NOMO-1 treated with DMSO at 0.1 percent for 48 hours (cell line): ENCODE results near the gene ATF7.
"Not testable (repeated sequence)": the region's sequence is repeated elsewhere in the genome, so short reads cannot be mapped to it uniquely, and the experiment has no call there.

Experiments used
- DNase-seq: peaks from one replicate; lab custom pipeline; 2025; ENCODE audit not compliant: unreplicated experiment; lab: John Stamatoyannopoulos, UW

ATF7 gene

GRCh38 chr12:53599579-53599978 is 26.6 kb downstream of the ATF7 start:
- no peak for DNase-seq

DNA sequence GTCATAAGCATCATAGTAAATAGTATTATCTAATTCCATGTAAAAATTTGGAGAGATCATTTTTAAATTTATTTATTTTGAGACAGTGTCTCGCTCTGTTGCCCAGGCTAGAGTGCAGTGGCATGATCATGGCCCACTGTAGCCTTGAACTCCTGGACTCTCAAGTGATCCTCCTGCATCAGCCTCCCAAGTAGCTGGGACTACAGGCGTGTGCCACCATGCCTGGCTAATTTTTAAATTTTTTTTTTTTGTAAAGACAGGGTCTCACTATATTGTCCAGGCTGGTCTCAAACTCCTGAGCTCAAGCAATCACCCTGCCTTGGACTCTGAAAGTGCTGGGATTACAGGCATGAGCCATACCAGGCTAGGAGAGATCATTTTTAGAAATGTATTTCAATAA is 27.2 kb downstream of the ATF7 start:
- not testable (repeated sequence) for DNase-seq

GRCh38 chr12:53596920-53597363 is 29.2 kb downstream of the ATF7 start:
- DNase-seq: no peak

GRCh38 chr12:53594897-53595615 is 31.1 kb downstream of the ATF7 start:
- no peak for DNase-seq

GRCh38 chr12:53593707-53594106 is 32.5 kb downstream of the ATF7 start:
- no peak for DNase-seq

- no peak for DNase-seq
Observed at GRCh38 chr12:53593031-53593430, 33.2 kb downstream of the ATF7 start.

- no peak for DNase-seq
Observed at GRCh38 chr12:53592426-53592825, 33.8 kb downstream of the ATF7 start.

DNA sequence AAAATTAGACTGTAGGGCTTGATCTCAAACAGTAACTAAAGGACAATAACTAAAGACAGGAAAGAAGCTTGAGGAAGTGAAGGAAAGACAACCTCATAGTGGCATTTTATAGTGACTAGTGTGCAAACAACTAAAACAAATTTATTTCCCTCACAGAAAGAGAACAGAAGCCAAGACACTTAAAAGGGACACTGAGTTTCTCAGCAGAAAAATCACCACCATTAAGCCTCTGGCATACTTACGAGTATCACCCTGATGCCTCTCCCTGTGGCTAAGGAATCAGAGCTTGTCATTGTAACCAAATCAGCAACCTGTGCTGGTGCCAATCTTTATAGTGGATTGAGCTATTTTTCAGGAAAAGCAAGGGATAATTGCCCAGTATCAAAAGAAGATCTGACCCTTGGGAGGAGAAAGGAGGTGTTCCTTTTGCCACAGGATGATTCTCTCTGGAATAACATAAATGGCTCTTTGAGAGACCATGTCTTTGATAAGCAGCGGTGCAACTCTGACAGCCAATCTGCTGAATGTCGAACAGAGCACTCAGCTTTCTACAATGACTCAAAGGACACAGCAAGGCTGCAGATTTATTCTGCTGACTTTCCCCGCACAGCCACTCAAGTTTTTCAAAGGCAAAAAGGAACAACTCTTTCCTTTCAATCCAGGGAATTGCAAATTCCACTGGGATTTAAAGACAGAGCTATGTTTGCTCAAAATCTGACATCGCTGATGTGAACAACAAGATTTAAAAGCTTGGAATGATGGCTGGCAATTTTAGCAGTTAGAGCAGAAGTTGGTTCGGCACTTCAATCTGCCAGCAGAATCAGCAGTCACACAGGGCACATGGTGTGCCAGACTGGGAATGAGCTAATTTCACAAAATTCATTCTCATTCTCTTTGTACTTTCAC is 34.6 kb downstream of the ATF7 start:
- DNase-seq: no peak

DNA sequence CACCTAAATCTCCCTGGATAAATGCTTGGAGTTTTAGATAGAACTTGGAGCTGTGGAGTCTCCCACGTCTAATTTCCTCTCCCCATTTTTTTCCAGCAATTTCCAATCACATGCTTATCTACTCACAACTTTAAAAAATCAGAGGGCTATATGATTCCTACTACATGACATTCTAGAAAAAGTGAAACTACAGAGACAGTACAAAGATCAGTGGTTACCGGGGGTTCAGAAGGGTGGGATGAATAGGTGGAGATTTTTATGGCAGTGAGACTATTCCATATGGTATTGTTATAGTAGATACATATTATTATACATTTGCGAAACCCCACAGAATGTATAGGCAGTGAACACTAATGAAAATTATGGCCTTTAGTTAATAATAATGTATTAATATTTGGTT is 35.5 kb downstream of the ATF7 start:
- DNase-seq: no peak

DNA sequence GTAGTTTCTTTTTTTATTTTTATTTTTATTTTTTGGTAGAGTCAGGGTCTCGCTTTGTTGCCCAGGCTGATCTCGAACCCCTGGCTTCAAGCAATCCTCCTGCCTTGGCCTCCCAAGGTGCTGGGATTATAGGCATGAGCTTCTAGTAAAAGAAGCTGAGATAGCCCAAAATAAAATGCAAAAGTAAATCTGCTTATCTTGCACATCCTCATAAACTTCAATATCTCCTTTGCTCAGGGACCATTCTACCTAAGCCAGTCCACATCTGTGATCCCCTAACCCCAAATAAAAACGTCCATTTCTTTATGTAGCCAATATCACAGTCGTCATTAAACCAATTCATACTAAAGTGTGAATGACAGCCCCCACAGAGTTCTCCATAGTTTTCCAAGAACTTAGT is 36.3 kb downstream of the ATF7 start:
- DNase-seq: no peak

- no peak for DNase-seq
Observed at GRCh38 chr12:53589423-53589822, 36.8 kb downstream of the ATF7 start.

DNA sequence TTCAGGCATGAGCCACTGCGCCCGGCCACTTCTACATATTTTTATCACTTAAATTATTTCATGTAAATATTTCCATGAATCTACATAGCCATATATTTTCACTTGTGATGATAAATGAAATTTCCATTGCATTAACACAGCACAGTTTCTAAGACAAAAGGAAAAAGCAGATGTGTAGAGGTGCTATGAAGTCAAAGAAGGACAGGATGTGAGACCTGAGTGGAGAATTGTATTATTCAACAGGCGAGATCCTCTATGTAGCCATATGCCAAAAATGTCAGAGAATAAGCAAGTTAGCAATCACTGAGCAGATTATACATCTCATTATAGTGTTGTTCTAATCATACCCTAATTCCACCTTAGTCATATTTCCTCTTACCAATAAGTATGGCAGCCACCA is 38.1 kb downstream of the ATF7 start:
- DNase-seq: no peak

GRCh38 chr12:53586745-53587144 is 39.4 kb downstream of the ATF7 start:
- DNase-seq: no peak

GRCh38 chr12:53585448-53586125 is 40.6 kb downstream of the ATF7 start:
- no peak for DNase-seq

DNA sequence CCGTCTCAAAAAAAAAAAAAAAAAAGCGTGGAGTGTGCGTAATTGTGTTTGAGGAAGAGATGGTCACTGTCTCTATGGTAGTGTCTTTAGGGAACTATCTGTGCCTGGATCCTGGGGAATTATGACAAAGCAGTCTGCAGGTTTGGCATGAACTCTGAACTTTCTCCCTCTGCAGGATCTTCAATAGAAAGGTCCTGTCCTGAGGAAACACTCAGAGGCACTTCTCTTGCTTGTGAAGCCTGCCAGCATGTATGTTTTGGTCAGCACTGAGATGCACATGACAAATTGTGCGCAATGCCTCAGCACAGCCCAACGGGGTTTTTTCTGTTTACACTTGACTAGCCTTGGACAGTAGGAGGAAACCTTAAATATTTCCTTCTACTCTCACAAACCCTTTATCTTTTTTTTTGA is 46.6 kb downstream of the ATF7 start:
- DNase-seq: no peak

- no peak for DNase-seq
Observed at GRCh38 chr12:53578783-53579182, 47.4 kb downstream of the ATF7 start.

DNA sequence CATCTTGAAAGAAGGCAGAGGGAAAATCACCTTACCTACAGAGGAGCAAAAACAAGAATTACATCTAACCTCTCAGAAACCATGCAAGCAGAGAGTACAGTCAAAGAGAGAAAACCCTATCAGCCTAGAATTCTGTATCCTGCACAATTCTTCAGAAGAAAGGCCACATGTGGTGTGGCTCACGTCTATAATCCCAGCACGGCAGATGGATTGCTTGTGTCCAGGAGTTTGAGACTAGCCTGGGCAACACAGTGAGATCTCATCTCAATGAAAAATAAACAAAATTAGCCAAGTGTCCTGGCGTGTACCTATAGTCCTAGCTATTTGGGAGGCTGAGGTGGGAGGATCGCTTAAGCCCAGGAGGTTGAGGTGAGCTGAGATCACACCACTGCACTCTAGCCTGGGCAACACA is 48.2 kb downstream of the ATF7 start:
- no peak for DNase-seq

DNA sequence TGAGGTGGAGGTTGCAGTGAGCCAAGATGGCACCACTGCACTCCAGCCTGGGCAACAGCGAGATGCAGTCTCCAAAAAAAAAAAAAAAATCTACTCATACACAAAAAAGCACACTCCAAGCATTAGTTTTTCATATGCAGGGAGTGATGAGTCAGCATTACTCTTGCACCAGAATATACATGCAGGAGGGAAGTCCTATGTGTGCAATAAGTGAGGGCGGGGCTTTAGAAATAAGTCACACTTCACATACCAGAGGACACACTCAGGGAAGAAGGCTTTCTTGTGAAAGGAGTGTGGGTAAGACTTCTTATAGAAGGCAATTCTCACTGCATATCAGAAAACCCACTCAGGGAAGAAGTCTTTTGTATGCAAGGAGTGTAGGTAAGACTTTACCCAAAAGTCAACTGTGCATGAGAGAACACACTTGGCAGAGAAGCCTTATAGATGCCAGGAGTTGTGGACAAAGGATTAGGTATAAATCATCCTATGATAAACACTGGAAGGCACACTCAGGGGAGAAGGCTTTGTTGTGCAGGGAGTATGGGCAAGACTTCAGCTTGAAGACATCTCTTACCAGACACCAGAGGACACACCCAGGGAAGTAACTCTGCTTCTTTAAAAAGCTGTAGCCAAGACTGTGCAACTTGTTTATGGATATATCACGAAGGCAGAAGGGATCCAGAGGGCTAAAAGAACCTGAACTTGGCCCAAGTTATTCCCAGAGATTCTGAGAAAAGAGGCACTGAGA is 50.5 kb downstream of the ATF7 start:
- peak; percentile 74 for DNase-seq

GRCh38 chr12:53572134-53572758 is 53.9 kb downstream of the ATF7 start:
- DNase-seq: no peak

DNA sequence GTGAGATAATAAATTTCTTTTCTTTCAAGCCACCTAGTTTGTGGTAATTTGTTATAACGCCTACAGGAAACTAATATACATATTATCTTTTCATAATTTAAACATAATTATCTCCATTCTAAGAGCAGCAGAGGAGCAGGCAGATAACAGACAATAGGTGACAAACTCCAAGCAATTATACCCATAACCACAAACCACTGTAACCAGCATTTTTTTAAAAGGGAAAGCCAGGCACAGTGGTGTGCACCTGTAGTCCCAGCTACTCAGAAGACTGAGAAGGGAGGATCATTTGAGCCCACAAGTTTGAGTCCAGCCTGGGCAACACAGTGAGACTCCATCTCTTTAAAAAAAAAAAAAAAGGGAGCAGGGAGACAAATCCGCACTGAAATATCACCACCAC is 54.9 kb downstream of the ATF7 start:
- DNase-seq: no peak
